ENCODE data around the gene ZNF423.

- TF ChIP-seq CTCF (IDR thresholded peaks at IDR 0.05; ENCODE audit: borderline replicate concordance, extremely low read depth, low read length, poor library complexity, severe bottlenecking), result no peak
- TF ChIP-seq EZH2 (IDR thresholded peaks at IDR 0.05; ENCODE audit: borderline replicate concordance, low read depth, low read length, severe bottlenecking), result no peak
Observed at GRCh38 chr16:49461517-49461951, 394.4 kb downstream of the ZNF423 start.
